A673 (cell line): Measurements from ENCODE around the gene STK33. TPM values are rescaled to one million over a fixed set of nuclear protein-coding genes. Genes with fewer than 3 reads are reported as not detected.

Experiments used
- BruUV-seq: library from RNA; stranded (reverse); fragments of 400-500 nt; replicated peaks from 2 replicates; lab custom pipeline; 2021; lab: Mats Ljungman, UMichigan
- CTCF ChIA-PET: fragments of 300-600 bp; sonication (Branson Sonifier 250); formaldehyde crosslinking; loops from one replicate; lab custom pipeline; 2022; ENCODE audit warnings: antibody characterized with exemption; lab: Charles Lee
- POLR2A ChIA-PET: fragments of 300-600 bp; sonication (Branson Sonifier 250); formaldehyde crosslinking; loops from one replicate; lab custom pipeline; 2022; ENCODE audit warnings: antibody characterized with exemption; ENCODE audit not compliant: low non-redundant PET; lab: Charles Lee
- DNase-seq: peaks from one replicate; pipeline ENCODE4 v3.0.0-alpha.2; 2015; ENCODE audit warnings: low spot score
- H3K27ac ChIP-seq: fragments of 200-600 bp; sonication (generic); 2 replicates; pipeline ENCODE4 v1.5.1; 2016; ENCODE audit warnings: mixed run types, low read depth, mild to moderate bottlenecking, mixed read lengths, antibody characterized with exemption, low read length; ENCODE audit not compliant: poor library complexity, severe bottlenecking
- H3K27me3 ChIP-seq: fragments of 200-600 bp; sonication (generic); replicated peaks from 2 replicates; pipeline ENCODE4 v1.6.1; 2017; ENCODE audit warnings: mixed run types, low read depth, mild to moderate bottlenecking, mixed read lengths, antibody characterized with exemption, low read length; ENCODE audit not compliant: insufficient read depth, poor library complexity
- H3K36me3 ChIP-seq: fragments of 200-600 bp; sonication (generic); 2 replicates; pipeline ENCODE4 v1.6.1; 2016; ENCODE audit warnings: mixed run types, mild to moderate bottlenecking, mixed read lengths, antibody characterized with exemption, low read length; ENCODE audit not compliant: insufficient read depth, poor library complexity, severe bottlenecking
- H3K4me1 ChIP-seq: fragments of 200-600 bp; sonication (generic); 2 replicates; pipeline ENCODE4 v1.6.1; 2017; ENCODE audit warnings: mixed run types, mild to moderate bottlenecking, mixed read lengths, antibody characterized with exemption, low read length; ENCODE audit not compliant: insufficient read depth, poor library complexity, severe bottlenecking
- H3K4me3 ChIP-seq: fragments of 200-600 bp; sonication (generic); 2 replicates; pipeline ENCODE4 v1.5.1; 2016; ENCODE audit warnings: low read depth, mixed run types, mild to moderate bottlenecking, mixed read lengths, low read length; ENCODE audit not compliant: poor library complexity, severe bottlenecking
- H3K9me3 ChIP-seq: fragments of 200-600 bp; sonication (generic); 2 replicates; pipeline ENCODE4 v1.6.1; 2016; ENCODE audit warnings: mixed run types, low read depth, mild to moderate bottlenecking, mixed read lengths, antibody characterized with exemption, low read length; ENCODE audit not compliant: poor library complexity, severe bottlenecking
- CTCF ChIP-seq: fragments of 300-800, 200-600 bp; sonication (generic); conservative IDR thresholded peaks from 2 replicates; pipeline ENCODE4 v1.5.1; 2017; ENCODE audit warnings: low read depth, mild to moderate bottlenecking, antibody characterized with exemption, low read length, moderate library complexity, mixed read lengths
- EZH2 ChIP-seq: fragments of 200-600 bp; sonication (generic); IDR thresholded peaks from 2 replicates; pipeline ENCODE4 v1.6.1; 2017; ENCODE audit warnings: borderline replicate concordance, low read depth, mild to moderate bottlenecking, mixed read lengths, antibody characterized with exemption, low read length; ENCODE audit not compliant: poor library complexity, severe bottlenecking
- intact Hi-C: fragments of 100-400 bp; cut with micrococcal nuclease; formaldehyde crosslinking; loops from one replicate; pipeline ENCODE4 v1.10.0; 2022; ENCODE audit not compliant: unreplicated experiment
- total RNA-seq: library from RNA; stranded (reverse); gene quantifications from 2 replicates; pipeline ENCODE4 v1.2.3, GENCODE V29; 2021

The STK33 gene
- total RNA-seq, 1 experiment from 2014 or later: not detected

DNA sequence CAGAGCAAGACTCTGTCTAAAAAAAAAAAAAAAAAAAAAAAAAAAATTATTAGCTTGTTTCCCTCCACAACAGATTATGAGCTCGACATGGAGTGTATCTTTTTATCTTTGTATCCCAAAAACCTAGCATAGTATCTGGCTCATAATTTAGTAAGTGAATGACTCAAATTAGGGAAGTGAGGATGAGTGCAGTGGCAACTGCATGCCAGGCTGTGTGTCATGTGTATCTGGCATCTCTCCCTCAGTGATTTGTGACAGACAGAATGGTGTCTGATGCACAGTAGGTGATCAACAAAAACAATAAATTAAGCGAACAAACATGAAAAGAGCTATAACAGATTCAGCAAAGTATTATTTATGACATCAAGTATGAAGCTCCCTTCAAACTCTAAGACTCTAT is 7.2 kb downstream of the STK33 start:
- DNase-seq: no peak
- BruUV-seq: no TSS peak
- TF ChIP-seq CTCF (no peak), EZH2 (no peak)
- intact Hi-C loops: no loop called here
- POLR2A ChIA-PET: no interaction called here
- Histone ChIP-seq H3K4me1 (no peaks in the 10 kb centered on the region), H3K4me3 (no peak overlapping the region), H3K9me3 (no peaks in the 10 kb centered on the region), H3K27ac (no peak overlapping the region), H3K36me3 (no peaks in the 10 kb centered on the region), H3K27me3 (peaks cover 34% of the 10 kb centered on the region)
- CTCF ChIA-PET: no interaction called here

DNA sequence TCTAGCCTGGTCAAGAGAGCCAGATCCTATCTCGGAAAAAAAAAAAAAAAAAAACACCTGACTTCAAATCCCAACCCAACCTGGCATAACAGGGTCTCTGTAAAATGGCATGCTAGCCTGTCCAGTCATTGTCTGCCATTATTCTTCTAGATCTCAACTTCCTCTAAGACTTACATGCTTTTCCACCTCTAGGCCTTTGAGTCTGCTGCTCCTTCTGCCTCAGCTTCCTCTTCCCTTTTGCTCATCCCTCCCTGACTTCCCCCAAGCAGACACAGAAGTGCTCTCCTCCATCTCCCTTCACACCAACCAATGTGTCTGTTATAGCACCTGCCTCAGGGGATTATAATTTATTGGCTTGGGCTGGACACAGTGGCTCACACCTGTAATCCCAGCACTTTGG is 7.8 kb downstream of the STK33 start:
- no peak for TF ChIP-seq CTCF
- TF ChIP-seq EZH2: no peak
- H3K9me3 ChIP-seq: no peaks in the 10 kb centered on the region
- H3K27me3 ChIP-seq: peaks cover 30% of the 10 kb centered on the region
- POLR2A ChIA-PET: no interaction called here
- H3K27ac ChIP-seq: no peak overlapping the region
- H3K4me1 ChIP-seq: no peaks in the 10 kb centered on the region
- DNase-seq: no peak
- intact Hi-C loops: no loop called here
- CTCF ChIA-PET: no interaction called here
- BruUV-seq: no TSS peak
- H3K36me3 ChIP-seq: no peaks in the 10 kb centered on the region
- no peak overlapping the region for H3K4me3 ChIP-seq

- TF ChIP-seq CTCF (no peak), EZH2 (no peak)
- no peaks in the 10 kb centered on the region for H3K9me3 ChIP-seq
- ChIA-PET POLR2A (no interaction called here), CTCF (no interaction called here)
- H3K36me3 ChIP-seq: no peaks in the 10 kb centered on the region
- H3K4me1 ChIP-seq: no peaks in the 10 kb centered on the region
- no peak overlapping the region for H3K4me3 ChIP-seq
- no peak for DNase-seq
- BruUV-seq: no TSS peak
- H3K27ac ChIP-seq: no peak overlapping the region
- peaks cover 14% of the 10 kb centered on the region for H3K27me3 ChIP-seq
- intact Hi-C loops: no loop called here
Measured at GRCh38 chr11:8584511-8584910, 9.5 kb downstream of the STK33 start.
